OCI-LY7 (cell line): ENCODE results near the gene ATE1. TPM values are rescaled to one million over a fixed set of nuclear protein-coding genes. Genes with fewer than 3 reads are reported as not detected.
A peak's percentile ranks its signal among the peaks of the same experiment; 100 is the strongest.
"Not testable (repeated sequence)": the region's sequence is repeated elsewhere in the genome, so short reads cannot be mapped to it uniquely, and the experiment has no call there.

Source experiments
- BruUV-seq: library from RNA; stranded (reverse); fragments of 400-500 nt; replicated peaks from 2 replicates; lab custom pipeline; 2021; lab: Mats Ljungman, UMichigan
- CTCF ChIA-PET: fragments of 300-600 bp; sonication (Branson Sonifier 250); formaldehyde crosslinking; loops from one replicate; lab custom pipeline; 2022; ENCODE audit warnings: antibody characterized with exemption; ENCODE audit not compliant: unreplicated experiment; lab: Charles Lee
- POLR2A ChIA-PET: fragments of 300-600 bp; sonication (Branson Sonifier 250); formaldehyde crosslinking; loops from one replicate; lab custom pipeline; 2022; ENCODE audit warnings: antibody characterized with exemption; lab: Charles Lee
- DNase-seq: peaks from one replicate; pipeline ENCODE4 v3.0.0-alpha.2; 2015; ENCODE audit warnings: low spot score
- H2AFZ ChIP-seq: fragments of 200-600 bp; sonication (generic), shearing (Covaris generic); 2 replicates; pipeline ENCODE4 v1.6.1; 2014; ENCODE audit warnings: mild to moderate bottlenecking, antibody characterized with exemption, low read length, moderate library complexity
- H3K27ac ChIP-seq: fragments of 200-600 bp; sonication (generic); 2 replicates; pipeline ENCODE4 v1.5.1; 2014; ENCODE audit warnings: mixed run types, low read depth, mild to moderate bottlenecking, moderate library complexity, low read length, inconsistent platforms; ENCODE audit not compliant: poor library complexity, severe bottlenecking
- H3K36me3 ChIP-seq: fragments of 200-600 bp; sonication (generic); 2 replicates; pipeline ENCODE4 v1.6.1; 2014; ENCODE audit warnings: mild to moderate bottlenecking, antibody characterized with exemption, low read length, moderate library complexity, mixed read lengths; ENCODE audit not compliant: insufficient read depth
- H3K4me1 ChIP-seq: fragments of 200-600 bp; sonication (generic); 2 replicates; pipeline ENCODE4 v1.5.1; 2014; ENCODE audit warnings: mild to moderate bottlenecking, low read length; ENCODE audit not compliant: insufficient read depth, poor library complexity, severe bottlenecking
- H3K4me2 ChIP-seq: fragments of 200-600 bp; sonication (generic); 2 replicates; pipeline ENCODE4 v1.6.1; 2014; ENCODE audit warnings: mild to moderate bottlenecking, low read length
- H3K4me3 ChIP-seq: fragments of 200-600 bp; sonication (generic); 2 replicates; pipeline ENCODE4 v1.5.1; 2014; ENCODE audit warnings: mild to moderate bottlenecking, low read depth, low read length; ENCODE audit not compliant: poor library complexity, severe bottlenecking
- H3K79me2 ChIP-seq: fragments of 200-600 bp; sonication (generic); 2 replicates; pipeline ENCODE4 v1.6.1; 2016; ENCODE audit warnings: low read depth, mild to moderate bottlenecking, low read length, moderate library complexity, mixed read lengths; ENCODE audit not compliant: insufficient read depth
- H3K9me2 ChIP-seq: fragments of 200-600 bp; sonication (generic); 2 replicates; pipeline ENCODE4 v1.6.1; 2016; ENCODE audit warnings: mild to moderate bottlenecking, low read length, mixed read lengths; ENCODE audit not compliant: insufficient read depth
- H3K9me3 ChIP-seq: fragments of 200-600 bp; sonication (generic); 2 replicates; pipeline ENCODE4 v1.6.1; 2014; ENCODE audit warnings: mild to moderate bottlenecking, mixed run types, low read length, mixed read lengths
- H4K20me1 ChIP-seq: fragments of 200-600 bp; sonication (generic); 2 replicates; pipeline ENCODE4 v1.6.1; 2014; ENCODE audit warnings: mild to moderate bottlenecking, antibody characterized with exemption, low read length, moderate library complexity, mixed read lengths; ENCODE audit not compliant: insufficient read depth
- CTCF ChIP-seq: fragments of 200-600 bp; sonication (generic); conservative IDR thresholded peaks from 2 replicates; pipeline ENCODE4 v1.5.1; 2014; ENCODE audit warnings: mild to moderate bottlenecking, antibody characterized with exemption, low read length, moderate library complexity, mixed read lengths
- EZH2phosphoT487 ChIP-seq: fragments of 200-600 bp; sonication (generic); IDR thresholded peaks from 2 replicates; pipeline ENCODE4 v1.6.1; 2018; ENCODE audit warnings: low read depth, borderline replicate concordance, mild to moderate bottlenecking, mixed run types, antibody characterized with exemption, low read length, moderate library complexity, mixed read lengths
- intact Hi-C: fragments of 100-400 bp; cut with micrococcal nuclease; formaldehyde crosslinking; loops from one replicate; pipeline ENCODE4 v1.10.0; 2022; ENCODE audit not compliant: unreplicated experiment
- total RNA-seq, 2 experiments: library from RNA; depleted of rRNA in 1 of 2; stranded (reverse); fragments of >200 nt in 1 of 2; shearing (Covaris generic) in 1 of 2; gene quantifications; 2 replicates each; pipeline ENCODE4 v1.2.3, GENCODE V29; 2014 to 2022

Gene ATE1
- total RNA-seq, 2 experiments from 2014 or later = 14.8 to 44.7 TPM

- no peak overlapping the region for H3K4me2 ChIP-seq
Measured at GRCh38 chr10:121935702-121936101, 7.9 kb upstream of the ATE1 start.

GRCh38 chr10:121930268-121931085 lies 2.6 kb upstream of the ATE1 start:
- H3K9me3 ChIP-seq, H4K20me1 ChIP-seq, BruUV-seq, H3K9me2 ChIP-seq, H3K4me2 ChIP-seq, POLR2A ChIA-PET, H3K36me3 ChIP-seq, CTCF ChIA-PET, H3K27ac ChIP-seq, H3K4me3 ChIP-seq, DNase-seq, H2AFZ ChIP-seq, intact Hi-C loops: not testable (repeated sequence)
- Histone ChIP-seq H3K79me2 (peaks cover 28% of the 10 kb centered on the region), H3K4me1 (peaks cover 15% of the 10 kb centered on the region)

More at GRCh38 chr10:121935702-121936101, 7.9 kb upstream of the ATE1 start:
- Histone ChIP-seq H3K9me3 (no peaks in the 10 kb centered on the region), H3K36me3 (no peaks in the 10 kb centered on the region), H2AFZ (no peak overlapping the region), H3K79me2 (no peaks in the 10 kb centered on the region), H4K20me1 (no peaks in the 10 kb centered on the region), H3K9me2 (no peaks in the 10 kb centered on the region), H3K27ac (no peak overlapping the region), H3K4me3 (no peak overlapping the region), H3K4me1 (no peaks in the 10 kb centered on the region)
- intact Hi-C loops = no loop called here
- BruUV-seq = no TSS peak
- POLR2A ChIA-PET = interaction anchor here (0.7 kb wide), 1 partner anchor 205 kb away, joined by 3 read pairs; no protein-coding TSS in a partner anchor
- no peak for DNase-seq
- CTCF ChIA-PET = no interaction called here
- TF ChIP-seq EZH2phosphoT487 = no peak
- no peak for TF ChIP-seq CTCF

- H3K9me2 ChIP-seq, H2AFZ ChIP-seq, H3K9me3 ChIP-seq, H4K20me1 ChIP-seq, BruUV-seq, H3K4me3 ChIP-seq, H3K27ac ChIP-seq, DNase-seq, H3K36me3 ChIP-seq, CTCF ChIA-PET: not testable (repeated sequence)
- Histone ChIP-seq H3K4me2 (peak overlapping the region; percentile 15; the same call in 1 of the 2 replicates), H3K4me1 (peaks cover 15% of the 10 kb centered on the region), H3K79me2 (peaks cover 35% of the 10 kb centered on the region)
- intact Hi-C loops = loop anchor here (10.0 kb wide), 1 partner anchor 1075 kb away; the partner anchor contains the start of gene WDR11
- POLR2A ChIA-PET = interaction anchor here (0.6 kb wide), 1 partner anchor 10 kb away, joined by 4 read pairs; no protein-coding TSS in a partner anchor
Measured at GRCh38 chr10:121929585-121930267, 1.9 kb upstream of the ATE1 start.
